GM21825 (cell line): ENCODE results near the gene HES1.
A peak's percentile ranks its signal among the peaks of the same experiment; 100 is the strongest.
"Not testable (repeated sequence)": the region's sequence is repeated elsewhere in the genome, so short reads cannot be mapped to it uniquely, and the experiment has no call there.

Experiments used
- ATAC-seq: cut with Tn5 transposase; IDR thresholded peaks from one replicate; pipeline ENCODE4 v1.9.1; 2021; ENCODE audit warnings: mild to moderate bottlenecking, moderate library complexity; ENCODE audit not compliant: unreplicated experiment

HES1 gene

DNA sequence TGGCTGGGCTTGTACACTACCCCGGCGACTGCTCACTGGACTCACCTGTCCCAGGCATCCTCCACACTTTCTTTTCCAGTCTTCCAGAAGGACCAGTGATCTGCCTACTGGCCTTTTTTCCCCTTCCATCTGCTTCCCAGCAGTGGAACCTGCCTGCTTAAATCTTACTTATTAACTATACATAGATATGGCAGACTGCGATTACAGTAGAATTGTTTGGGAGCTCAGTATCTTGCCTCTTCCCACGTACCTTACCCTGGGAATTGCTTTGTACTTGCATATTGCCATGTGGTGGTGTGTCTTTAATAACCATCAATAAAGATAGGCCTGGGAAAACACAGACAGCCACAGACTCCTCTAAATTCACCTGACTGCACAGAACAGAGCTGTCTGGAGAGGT, 11.8 kb upstream of the HES1 start:
- no peak for ATAC-seq

- no peak for ATAC-seq
Observed at GRCh38 chr3:194125442-194125841, 10.5 kb upstream of the HES1 start.

DNA sequence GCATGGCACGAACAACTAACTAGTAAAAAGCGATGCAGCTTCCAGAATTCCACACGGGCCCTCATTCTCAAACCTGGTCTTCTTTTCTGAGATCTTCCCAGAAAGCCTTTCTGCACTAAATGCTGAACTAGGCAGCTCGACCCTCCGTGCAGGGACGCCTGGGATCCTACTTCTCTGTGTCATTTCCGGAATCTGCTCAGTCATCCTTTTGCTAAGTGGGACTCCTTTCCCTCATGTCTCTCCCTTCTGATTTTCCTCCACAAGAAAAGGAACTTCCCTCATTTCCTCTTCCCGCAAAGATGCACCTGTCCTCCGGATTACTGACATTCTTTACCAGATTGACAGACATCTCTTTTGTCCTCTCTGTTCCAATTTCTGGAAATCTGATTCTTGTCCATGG, 9.2 kb upstream of the HES1 start:
- no peak for ATAC-seq

GRCh38 chr3:194128202-194128918, 7.6 kb upstream of the HES1 start:
- no peak for ATAC-seq

- not testable (repeated sequence) for ATAC-seq
Observed at GRCh38 chr3:194128919-194129295, 7.0 kb upstream of the HES1 start.

DNA sequence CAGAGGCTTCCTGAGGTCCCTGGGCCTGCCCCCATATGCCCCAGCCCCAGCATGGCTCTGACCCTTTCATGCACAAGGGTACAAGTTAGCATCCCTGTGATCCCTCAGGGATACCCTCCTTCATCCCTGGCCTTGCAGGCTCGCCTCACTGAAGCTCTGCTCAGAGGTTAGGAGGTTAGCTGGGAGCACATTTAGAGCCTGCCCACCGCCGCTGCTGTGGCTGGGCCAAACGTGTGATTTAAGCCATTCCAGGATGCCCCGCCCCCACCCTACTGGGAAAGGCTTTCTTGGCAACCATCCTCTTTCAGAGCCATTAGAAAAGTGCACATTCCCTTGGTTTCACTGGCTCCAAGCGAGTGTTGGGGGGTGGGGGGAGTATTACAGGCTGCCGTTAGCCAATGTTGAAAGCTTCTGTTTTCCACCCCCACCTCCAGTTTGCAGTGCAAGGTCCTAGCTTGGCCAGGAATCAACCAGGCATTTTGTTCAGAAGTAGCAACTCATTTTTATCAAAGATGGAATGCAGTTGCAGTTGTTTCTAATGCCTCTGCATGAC, 6.3 kb upstream of the HES1 start:
- no peak for ATAC-seq

DNA sequence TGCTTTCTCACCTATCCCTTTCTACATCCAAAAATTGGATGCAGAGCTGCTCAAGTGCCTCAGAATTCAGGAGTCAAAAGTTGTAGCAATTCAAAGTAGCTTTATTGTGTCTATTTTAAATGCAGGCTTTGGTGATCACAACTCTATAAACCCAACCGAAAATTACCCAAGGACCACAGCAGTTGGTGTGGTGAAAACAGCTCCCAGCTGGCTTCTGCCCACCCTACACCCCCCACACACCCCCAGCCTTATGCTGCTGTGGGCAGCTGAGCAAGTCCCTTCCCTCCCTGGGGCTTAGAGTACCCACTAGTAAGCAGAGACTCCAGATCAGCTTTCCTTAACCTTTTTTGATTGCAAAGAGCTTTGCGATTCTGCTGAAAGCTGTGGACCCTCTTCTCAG, 5.8 kb upstream of the HES1 start:
- ATAC-seq: no peak

- ATAC-seq: peak; percentile 51
Observed at GRCh38 chr3:194130807-194131589, 5.0 kb upstream of the HES1 start.

DNA sequence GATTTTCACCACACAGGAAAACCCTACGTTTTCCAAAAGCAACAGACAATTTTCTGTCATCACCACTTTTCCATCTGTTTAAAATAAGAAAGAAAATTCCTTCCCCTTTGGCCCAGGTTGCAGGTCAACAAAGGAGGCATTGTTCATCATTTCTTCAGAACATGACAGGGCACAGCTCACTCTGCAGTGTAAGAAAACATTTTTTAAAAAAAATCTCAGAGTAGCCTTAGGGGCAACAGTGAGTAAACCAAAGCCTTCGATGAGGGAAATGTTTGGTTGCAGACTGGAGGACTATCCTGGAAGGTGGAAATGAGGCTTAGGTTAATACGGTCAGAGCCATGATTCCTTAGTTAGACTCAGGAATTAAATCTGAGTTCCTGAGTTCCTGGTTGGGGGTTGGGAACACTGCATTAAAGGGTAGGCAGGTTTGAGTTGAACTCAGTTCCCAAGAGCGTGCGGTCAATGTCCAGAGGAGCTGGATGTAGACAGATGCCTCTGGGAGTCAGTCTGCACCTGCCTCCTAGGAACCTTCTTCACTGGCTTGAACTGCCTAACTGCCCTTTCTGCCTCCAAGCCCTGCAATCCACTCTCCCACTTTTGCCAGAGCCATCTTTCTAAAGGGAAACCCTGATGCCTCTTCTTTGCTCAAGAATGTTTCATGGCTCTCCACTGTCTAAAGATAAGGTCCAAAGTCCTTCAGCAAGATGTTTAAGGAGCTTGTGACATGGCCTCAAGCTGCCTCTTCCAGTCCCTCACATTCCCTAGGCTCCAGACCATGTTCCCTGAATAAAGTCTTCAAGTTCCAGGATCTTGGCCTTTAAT, 3.3 kb upstream of the HES1 start:
- no peak for ATAC-seq

DNA sequence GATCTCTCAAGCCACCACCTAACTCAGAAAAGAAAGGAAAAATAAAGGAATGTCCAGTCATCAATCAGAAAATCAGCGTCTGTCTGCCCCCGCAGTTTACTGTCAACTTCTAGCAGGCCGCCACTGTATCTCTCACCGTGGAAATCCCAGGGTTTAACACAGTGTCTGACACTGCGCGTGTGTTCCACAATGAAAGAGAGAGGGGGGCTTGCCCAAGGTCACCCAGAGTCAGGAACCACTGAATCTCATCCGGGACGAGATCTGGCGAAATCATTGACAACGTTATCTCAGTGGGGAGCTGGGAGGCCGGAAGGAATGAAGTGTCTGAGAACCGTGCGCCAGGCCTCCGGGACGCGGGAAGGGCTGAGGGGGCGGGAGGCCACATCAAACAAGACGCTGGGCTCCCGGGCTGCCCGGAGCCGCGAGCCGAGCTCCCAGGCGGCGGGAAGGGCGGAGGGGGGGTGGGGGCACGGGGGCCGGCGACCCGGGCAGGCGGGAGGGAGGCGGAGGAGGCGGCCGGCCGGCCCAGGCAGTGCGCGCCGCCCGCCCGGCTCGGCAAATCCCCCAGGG, 2.2 kb upstream of the HES1 start:
- ATAC-seq: no peak

- peak; percentile 12 for ATAC-seq
Observed at GRCh38 chr3:194134231-194134756, 1.7 kb upstream of the HES1 start.

DNA sequence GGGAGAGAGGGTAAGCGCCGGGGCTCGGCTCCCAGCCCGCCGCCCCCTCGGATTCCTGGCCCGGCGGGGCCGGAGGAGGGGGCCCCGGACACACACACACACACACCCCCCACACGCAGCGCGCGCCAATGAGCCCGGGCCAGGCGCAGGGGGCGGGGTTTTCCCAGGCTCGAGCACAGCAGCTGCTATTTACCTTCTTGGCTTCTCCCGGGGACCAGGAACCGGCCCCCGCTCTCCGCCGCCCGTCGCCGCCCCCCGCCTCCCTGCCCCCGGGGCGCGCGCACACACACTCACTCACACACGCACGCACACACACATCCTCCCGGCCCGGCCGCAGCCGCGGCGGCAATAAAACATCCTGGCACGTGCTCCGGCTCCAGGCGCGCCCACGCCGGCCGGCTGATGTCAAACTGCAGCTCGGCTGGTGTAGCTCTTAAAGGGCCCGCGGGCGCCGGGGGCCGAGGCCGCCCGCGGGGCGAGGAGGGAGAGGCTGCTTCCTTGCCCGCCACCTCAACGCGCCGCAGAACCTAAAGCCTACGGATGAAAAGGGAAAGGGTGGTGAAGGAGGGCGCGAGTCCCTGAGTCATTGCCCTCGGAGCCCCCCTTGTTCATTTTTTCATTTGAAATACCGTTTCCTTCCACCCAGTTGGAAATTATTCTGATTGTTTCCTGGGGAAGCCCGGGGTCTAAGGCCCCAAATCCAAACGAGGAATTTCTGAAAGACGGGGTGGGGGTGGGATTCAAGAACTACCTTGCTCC, 1.0 kb upstream of the HES1 start:
- peak; percentile 30 for ATAC-seq

- no peak for ATAC-seq
Observed at GRCh38 chr3:194135516-194135805, 487 bp upstream of the HES1 start.

GRCh38 chr3:194136519-194137007, 615 bp downstream of the HES1 start:
- ATAC-seq: no peak

- no peak for ATAC-seq
Observed at GRCh38 chr3:194137008-194137505, 1.1 kb downstream of the HES1 start.

DNA sequence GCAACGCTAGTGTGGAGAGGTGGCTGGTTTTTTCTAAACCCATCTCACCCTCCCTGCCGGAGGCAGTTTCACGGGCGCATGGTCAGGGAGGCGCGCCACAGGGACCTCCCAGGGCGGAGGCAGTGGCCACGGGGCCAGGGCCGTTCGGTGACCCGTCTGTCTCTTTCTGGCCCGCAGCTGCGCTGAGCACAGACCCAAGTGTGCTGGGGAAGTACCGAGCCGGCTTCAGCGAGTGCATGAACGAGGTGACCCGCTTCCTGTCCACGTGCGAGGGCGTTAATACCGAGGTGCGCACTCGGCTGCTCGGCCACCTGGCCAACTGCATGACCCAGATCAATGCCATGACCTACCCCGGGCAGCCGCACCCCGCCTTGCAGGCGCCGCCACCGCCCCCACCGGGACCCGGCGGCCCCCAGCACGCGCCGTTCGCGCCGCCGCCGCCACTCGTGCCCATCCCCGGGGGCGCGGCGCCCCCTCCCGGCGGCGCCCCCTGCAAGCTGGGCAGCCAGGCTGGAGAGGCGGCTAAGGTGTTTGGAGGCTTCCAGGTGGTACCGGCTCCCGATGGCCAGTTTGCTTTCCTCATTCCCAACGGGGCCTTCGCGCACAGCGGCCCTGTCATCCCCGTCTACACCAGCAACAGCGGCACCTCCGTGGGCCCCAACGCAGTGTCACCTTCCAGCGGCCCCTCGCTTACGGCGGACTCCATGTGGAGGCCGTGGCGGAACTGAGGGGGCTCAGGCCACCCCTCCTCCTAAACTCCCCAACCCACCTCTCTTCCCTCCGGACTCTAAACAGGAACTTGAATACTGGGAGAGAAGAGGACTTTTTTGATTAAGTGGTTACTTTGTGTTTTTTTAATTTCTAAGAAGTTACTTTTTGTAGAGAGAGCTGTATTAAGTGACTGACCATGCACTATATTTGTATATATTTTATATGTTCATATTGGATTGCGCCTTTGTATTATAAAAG, 1.8 kb downstream of the HES1 start:
- peak; percentile 27 for ATAC-seq

DNA sequence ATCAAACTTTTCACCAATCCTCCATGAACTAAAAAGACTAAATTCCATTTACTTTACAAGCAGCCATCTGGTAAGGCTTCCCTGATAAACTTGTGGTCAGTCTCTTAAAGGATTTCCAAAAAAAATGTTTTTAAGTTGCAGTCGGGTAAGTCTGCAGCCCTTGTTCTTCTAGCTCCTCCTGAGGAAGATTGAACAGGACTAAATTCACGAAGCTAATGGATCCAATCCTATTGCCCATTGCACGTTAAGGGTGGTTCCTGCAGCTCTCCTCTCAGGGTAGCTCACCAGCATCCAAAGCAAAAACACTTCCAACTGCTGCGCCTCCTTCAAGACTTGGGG, 2.8 kb downstream of the HES1 start:
- no peak for ATAC-seq

DNA sequence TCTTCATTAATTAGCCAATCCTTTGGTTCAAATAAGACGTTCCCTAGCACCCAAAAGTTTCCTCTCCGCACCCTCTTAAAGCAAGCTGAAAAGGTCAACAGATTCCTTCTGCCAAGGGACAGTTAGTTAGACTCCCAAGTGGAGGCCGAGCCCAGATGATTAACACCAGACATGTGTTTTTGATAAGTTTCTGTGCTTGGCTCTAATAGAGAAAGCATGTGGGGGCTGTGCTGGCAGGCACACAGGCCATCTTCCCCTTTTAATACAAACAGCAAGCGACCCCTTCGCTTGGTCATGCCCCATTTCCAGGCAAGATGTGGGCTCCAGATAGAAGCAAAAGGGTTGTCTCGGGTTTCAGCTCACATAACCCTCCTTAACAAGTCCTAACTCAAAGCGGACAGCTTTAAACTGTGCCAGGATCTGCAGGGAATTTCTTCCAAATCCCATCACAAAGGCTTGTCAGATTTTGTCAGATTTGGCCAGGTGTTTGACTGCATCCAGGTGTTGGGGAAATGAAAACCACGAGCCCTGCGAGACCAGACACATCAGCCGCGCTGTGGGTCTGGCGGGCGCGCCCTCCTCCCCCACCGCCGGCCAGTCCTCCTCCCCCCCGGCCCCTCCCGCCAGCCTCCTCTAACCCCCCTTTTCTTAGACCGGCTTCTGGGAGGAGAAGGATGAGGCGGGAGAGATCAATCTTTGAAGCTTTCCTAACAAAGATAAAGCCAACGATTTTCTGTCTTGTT, 3.3 kb downstream of the HES1 start:
- no peak for ATAC-seq
